Tibial nerve (tissue), 4 donors: ENCODE results near the gene PREB. TPM values are rescaled to one million over a fixed set of nuclear protein-coding genes. Genes with fewer than 3 reads are reported as not detected.

Experiments used
- DNase-seq, 2 donors: peaks; one replicate each; pipeline ENCODE4 v3.0.0-alpha.2; 2019; ENCODE audit warnings: low spot score in 2 of 2
- H3K27ac ChIP-seq, 4 donors: fragments of 200-600 bp; sonication (generic) in 3 of 4; one replicate each; pipeline ENCODE4 v1.5.1; 2017 to 2019; ENCODE audit warnings: mild to moderate bottlenecking in 1 of 4
- H3K27me3 ChIP-seq, 2 donors: fragments of 200-600 bp; sonication (generic) in 1 of 2; one replicate each; pipeline versions ENCODE4 v1.5.1 to v1.6.0; 2017 to 2019
- H3K36me3 ChIP-seq, 3 donors: fragments of 200-600 bp; sonication (generic); one replicate each; pipeline ENCODE4 v1.5.1; 2018 to 2019
- H3K4me1 ChIP-seq, 4 donors: fragments of 200-600 bp; sonication (generic) in 3 of 4; one replicate each; pipeline ENCODE4 v1.5.1; 2017 to 2019
- H3K4me3 ChIP-seq, 4 donors: fragments of 200-600 bp; sonication (generic) in 3 of 4; one replicate each; pipeline ENCODE4 v1.5.1; 2017 to 2019; ENCODE audit warnings: mild to moderate bottlenecking in 1 of 4, moderate library complexity in 1 of 4
- H3K9me3 ChIP-seq, 4 donors: fragments of 200-600 bp; sonication (generic) in 3 of 4; one replicate each; pipeline ENCODE4 v1.5.1; 2017 to 2019
- CTCF ChIP-seq, 5 experiments: fragments of 200-600 bp in 3 of 5; fragments of 450-650 bp in 2 of 5; sonication (generic) in 3 of 5; IDR thresholded peaks; one replicate each; pipeline ENCODE4 v1.5.1; 2016 to 2019; ENCODE audit warnings: antibody characterized with exemption in 5 of 5, mild to moderate bottlenecking in 3 of 5, moderate library complexity in 2 of 5
- EP300 ChIP-seq, 2 donors: sonication (generic); formaldehyde crosslinking; IDR thresholded peaks; one replicate each; pipeline ENCODE4 v1.6.1; 2017; ENCODE audit warnings: antibody characterized with exemption in 2 of 2, mild to moderate bottlenecking in 1 of 2
- POLR2A ChIP-seq, 2 donors: fragments of 450-650 bp; IDR thresholded peaks; one replicate each; pipeline ENCODE4 v1.6.1; 2017; ENCODE audit warnings: antibody characterized with exemption in 2 of 2, mild to moderate bottlenecking in 2 of 2, moderate library complexity in 2 of 2
- WGBS, 2 donors: methylation state at CpG; one replicate each; pipeline ENCODE4 v1.1.5; 2018; 5-methylcytosine and 5-hydroxymethylcytosine counted together
- total RNA-seq, 4 donors: library from RNA; depleted of rRNA; stranded (reverse); fragments of >200 nt; gene quantifications; one replicate each; pipeline ENCODE4 v1.1.0, GENCODE V29; 2016

The PREB gene
- total RNA-seq, 4 donors from 2014 or later = 54.4 to 114 (median 80.1) TPM

- no peak overlapping the region for H3K4me3 ChIP-seq
- H3K27me3 ChIP-seq = no peaks in the 10 kb centered on the region
- H3K9me3 ChIP-seq = no peaks in the 10 kb centered on the region
- no peaks in the 10 kb centered on the region for H3K4me1 ChIP-seq
- H3K36me3 ChIP-seq = no peaks in the 10 kb centered on the region
- DNase-seq = no peak
- WGBS, 2 donors = 74 to 80% methylated on average over 9 of the region's 9 CpGs
- TF ChIP-seq EP300 (IDR thresholded peaks at IDR 0.05) (no peak), CTCF (IDR thresholded peaks at IDR 0.05) (no peak), POLR2A (IDR thresholded peaks at IDR 0.05) (no peak)
- no peak overlapping the region for H3K27ac ChIP-seq
These were observed 25.8 kb upstream of the PREB start for GRCh38 chr2:27160191-27160590.

GRCh38 chr2:27159271-27159670 lies 24.8 kb upstream of the PREB start:
- H3K27ac ChIP-seq = no peak overlapping the region
- H3K9me3 ChIP-seq = no peaks in the 10 kb centered on the region
- DNase-seq = no peak
- WGBS, 2 donors = 68 to 80% methylated on average over 6 of the region's 6 CpGs
- TF ChIP-seq POLR2A (IDR thresholded peaks at IDR 0.05) (no peak), CTCF (IDR thresholded peaks at IDR 0.05) (no peak), EP300 (IDR thresholded peaks at IDR 0.05) (no peak)
- H3K4me1 ChIP-seq = no peaks in the 10 kb centered on the region
- H3K36me3 ChIP-seq = no peaks in the 10 kb centered on the region
- H3K27me3 ChIP-seq = no peaks in the 10 kb centered on the region
- no peak overlapping the region for H3K4me3 ChIP-seq

- H3K27me3 ChIP-seq = no peaks in the 10 kb centered on the region
- DNase-seq = no peak
- TF ChIP-seq CTCF (IDR thresholded peaks at IDR 0.05) (no peak), EP300 (IDR thresholded peaks at IDR 0.05) (no peak), POLR2A (IDR thresholded peaks at IDR 0.05) (no peak)
- no peaks in the 10 kb centered on the region for H3K4me1 ChIP-seq
- H3K9me3 ChIP-seq = no peaks in the 10 kb centered on the region
- no peak overlapping the region for H3K27ac ChIP-seq
- 76 to 83% methylated on average over 6 of the region's 6 CpGs for WGBS, 2 donors
- no peaks in the 10 kb centered on the region for H3K36me3 ChIP-seq
- H3K4me3 ChIP-seq = no peak overlapping the region
These were observed 24.0 kb upstream of the PREB start for GRCh38 chr2:27158468-27158867.

- TF ChIP-seq CTCF (IDR thresholded peaks at IDR 0.05) = no peak
- TF ChIP-seq EP300 (IDR thresholded peaks at IDR 0.05) = no peak
- no peak for TF ChIP-seq POLR2A (IDR thresholded peaks at IDR 0.05)
- no peaks in the 10 kb centered on the region for H3K27me3 ChIP-seq
- H3K4me3 ChIP-seq = no peak overlapping the region
- WGBS, 2 donors = 69 to 78% methylated on average over 9 of the region's 9 CpGs
- no peak overlapping the region for H3K27ac ChIP-seq
- no peaks in the 10 kb centered on the region for H3K9me3 ChIP-seq
- DNase-seq = no peak
- H3K4me1 ChIP-seq = no peaks in the 10 kb centered on the region
- no peaks in the 10 kb centered on the region for H3K36me3 ChIP-seq
These were observed 20.7 kb upstream of the PREB start for GRCh38 chr2:27155069-27155520.

- no peaks in the 10 kb centered on the region for H3K4me1 ChIP-seq
- H3K4me3 ChIP-seq = no peak overlapping the region
- no peak overlapping the region for H3K27ac ChIP-seq
- no peaks in the 10 kb centered on the region for H3K36me3 ChIP-seq
- no peaks in the 10 kb centered on the region for H3K27me3 ChIP-seq
- WGBS, 2 donors = 66 to 72% methylated on average over 6 of the region's 6 CpGs
- no peak for TF ChIP-seq CTCF (IDR thresholded peaks at IDR 0.05)
- TF ChIP-seq EP300 (IDR thresholded peaks at IDR 0.05) = no peak
- no peak for TF ChIP-seq POLR2A (IDR thresholded peaks at IDR 0.05)
- DNase-seq = no peak
- H3K9me3 ChIP-seq = no peaks in the 10 kb centered on the region
These were observed 20.1 kb upstream of the PREB start for GRCh38 chr2:27154488-27154887.
